ENCODE measurements around the gene FDX2. TPM values are rescaled to one million over a fixed set of nuclear protein-coding genes. Genes with fewer than 3 reads are reported as not detected.

The FDX2 gene
- total and polyA plus RNA-seq, 2 of the 13 experiments (the other 11 are each of a cell fraction or from before 2014, with no cell fraction given): 21.0 to 24.7 TPM

DNA sequence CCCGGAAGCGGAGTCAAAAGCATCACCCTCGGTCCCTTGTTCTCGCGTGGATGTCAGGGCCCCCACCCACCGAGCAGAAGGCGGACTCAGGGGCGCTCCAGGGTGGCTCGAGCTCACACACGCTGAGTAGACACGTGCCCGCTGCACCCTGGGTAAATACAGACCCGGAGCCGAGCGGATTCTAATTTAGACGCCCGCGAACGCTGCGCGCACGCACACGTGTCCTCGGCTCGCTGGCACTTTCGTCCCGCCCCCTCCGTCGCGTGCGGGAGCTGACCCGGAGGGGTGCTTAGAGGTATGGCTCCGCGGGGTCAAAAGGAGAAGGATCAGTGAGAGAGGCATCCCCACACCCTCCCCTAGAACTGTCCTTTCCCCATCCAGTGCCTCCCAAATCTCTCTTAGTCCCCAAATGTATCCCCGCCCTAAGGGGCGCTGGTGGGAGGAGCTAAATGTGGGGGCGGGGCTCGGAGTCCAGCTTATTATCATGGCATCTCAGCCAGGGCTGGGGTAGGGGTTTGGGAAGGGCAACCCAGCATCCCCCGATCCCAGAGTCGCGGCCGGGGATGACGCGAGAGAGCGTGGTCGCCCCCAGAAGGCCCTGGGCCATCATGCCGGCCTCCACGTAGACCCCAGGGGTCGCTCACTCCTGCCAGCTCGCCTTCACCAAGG is 26.5 kb downstream of the FDX2 start (continued):
- TF ChIP-seq, protein P1, sequence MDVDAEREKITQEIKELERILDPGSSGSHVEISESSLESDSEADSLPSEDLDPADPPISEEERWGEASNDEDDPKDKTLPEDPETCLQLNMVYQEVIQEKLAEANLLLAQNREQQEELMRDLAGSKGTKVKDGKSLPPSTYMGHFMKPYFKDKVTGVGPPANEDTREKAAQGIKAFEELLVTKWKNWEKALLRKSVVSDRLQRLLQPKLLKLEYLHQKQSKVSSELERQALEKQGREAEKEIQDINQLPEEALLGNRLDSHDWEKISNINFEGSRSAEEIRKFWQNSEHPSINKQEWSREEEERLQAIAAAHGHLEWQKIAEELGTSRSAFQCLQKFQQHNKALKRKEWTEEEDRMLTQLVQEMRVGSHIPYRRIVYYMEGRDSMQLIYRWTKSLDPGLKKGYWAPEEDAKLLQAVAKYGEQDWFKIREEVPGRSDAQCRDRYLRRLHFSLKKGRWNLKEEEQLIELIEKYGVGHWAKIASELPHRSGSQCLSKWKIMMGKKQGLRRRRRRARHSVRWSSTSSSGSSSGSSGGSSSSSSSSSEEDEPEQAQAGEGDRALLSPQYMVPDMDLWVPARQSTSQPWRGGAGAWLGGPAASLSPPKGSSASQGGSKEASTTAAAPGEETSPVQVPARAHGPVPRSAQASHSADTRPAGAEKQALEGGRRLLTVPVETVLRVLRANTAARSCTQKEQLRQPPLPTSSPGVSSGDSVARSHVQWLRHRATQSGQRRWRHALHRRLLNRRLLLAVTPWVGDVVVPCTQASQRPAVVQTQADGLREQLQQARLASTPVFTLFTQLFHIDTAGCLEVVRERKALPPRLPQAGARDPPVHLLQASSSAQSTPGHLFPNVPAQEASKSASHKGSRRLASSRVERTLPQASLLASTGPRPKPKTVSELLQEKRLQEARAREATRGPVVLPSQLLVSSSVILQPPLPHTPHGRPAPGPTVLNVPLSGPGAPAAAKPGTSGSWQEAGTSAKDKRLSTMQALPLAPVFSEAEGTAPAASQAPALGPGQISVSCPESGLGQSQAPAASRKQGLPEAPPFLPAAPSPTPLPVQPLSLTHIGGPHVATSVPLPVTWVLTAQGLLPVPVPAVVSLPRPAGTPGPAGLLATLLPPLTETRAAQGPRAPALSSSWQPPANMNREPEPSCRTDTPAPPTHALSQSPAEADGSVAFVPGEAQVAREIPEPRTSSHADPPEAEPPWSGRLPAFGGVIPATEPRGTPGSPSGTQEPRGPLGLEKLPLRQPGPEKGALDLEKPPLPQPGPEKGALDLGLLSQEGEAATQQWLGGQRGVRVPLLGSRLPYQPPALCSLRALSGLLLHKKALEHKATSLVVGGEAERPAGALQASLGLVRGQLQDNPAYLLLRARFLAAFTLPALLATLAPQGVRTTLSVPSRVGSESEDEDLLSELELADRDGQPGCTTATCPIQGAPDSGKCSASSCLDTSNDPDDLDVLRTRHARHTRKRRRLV (CRISPR knock-in tag; IDR thresholded peaks at IDR 0.05): peak; percentile 75; the same call in 1 of the 2 replicates
- TF ChIP-seq ZNF468 (CRISPR knock-in tag; IDR thresholded peaks at IDR 0.05) (no peak), ZNF879 (CRISPR knock-in tag; IDR thresholded peaks at IDR 0.05) (peak; percentile 65; the same call in 1 of the 2 replicates), SIN3A (IDR thresholded peaks at IDR 0.05; ENCODE audit: borderline replicate concordance, low read depth, low read length) (peak; percentile 19; the same call in 1 of the 2 replicates), HNRNPH1 (optimal IDR thresholded peaks at IDR 0.05; ENCODE audit: low read depth, low read length) (no peak), TBX2 (CRISPR knock-in tag; IDR thresholded peaks at IDR 0.05; ENCODE audit: borderline replicate concordance) (peak; percentile 62; the same call in 1 of the 2 replicates), SP1 (IDR thresholded peaks at IDR 0.05) (no peak), SP1 (CRISPR knock-in tag; IDR thresholded peaks at IDR 0.05) (peak; percentile 43; the same call in 1 of the 2 replicates), KDM1A (CRISPR knock-in tag; IDR thresholded peaks at IDR 0.05) (no peak), ZFP1 (CRISPR knock-in tag; IDR thresholded peaks at IDR 0.05) (no peak), NFRKB (IDR thresholded peaks at IDR 0.05) (no peak), ZSCAN12 (CRISPR knock-in tag; IDR thresholded peaks at IDR 0.05) (no peak), TCF7 (IDR thresholded peaks at IDR 0.05; ENCODE audit: low read depth) (no peak), ZSCAN25 (CRISPR knock-in tag; IDR thresholded peaks at IDR 0.05) (peak; percentile 47; the same call in 1 of the 2 replicates), SAP130 (CRISPR knock-in tag; IDR thresholded peaks at IDR 0.05; ENCODE audit: low read depth) (0 out of 2 replicates have a peak, but pooled peaks have one; percentile 23), MYC (CRISPR knock-in tag; IDR thresholded peaks at IDR 0.05; ENCODE audit: borderline replicate concordance) (peak; percentile 83)
- TF ChIP-seq, protein P2, sequence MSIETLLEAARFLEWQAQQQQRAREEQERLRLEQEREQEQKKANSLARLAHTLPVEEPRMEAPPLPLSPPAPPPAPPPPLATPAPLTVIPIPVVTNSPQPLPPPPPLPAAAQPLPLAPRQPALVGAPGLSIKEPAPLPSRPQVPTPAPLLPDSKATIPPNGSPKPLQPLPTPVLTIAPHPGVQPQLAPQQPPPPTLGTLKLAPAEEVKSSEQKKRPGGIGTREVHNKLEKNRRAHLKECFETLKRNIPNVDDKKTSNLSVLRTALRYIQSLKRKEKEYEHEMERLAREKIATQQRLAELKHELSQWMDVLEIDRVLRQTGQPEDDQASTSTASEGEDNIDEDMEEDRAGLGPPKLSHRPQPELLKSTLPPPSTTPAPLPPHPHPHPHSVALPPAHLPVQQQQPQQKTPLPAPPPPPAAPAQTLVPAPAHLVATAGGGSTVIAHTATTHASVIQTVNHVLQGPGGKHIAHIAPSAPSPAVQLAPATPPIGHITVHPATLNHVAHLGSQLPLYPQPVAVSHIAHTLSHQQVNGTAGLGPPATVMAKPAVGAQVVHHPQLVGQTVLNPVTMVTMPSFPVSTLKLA (IDR thresholded peaks at IDR 0.05): peak; percentile 37; the same call in 1 of the 2 replicates
- TF ChIP-seq, protein P3, sequence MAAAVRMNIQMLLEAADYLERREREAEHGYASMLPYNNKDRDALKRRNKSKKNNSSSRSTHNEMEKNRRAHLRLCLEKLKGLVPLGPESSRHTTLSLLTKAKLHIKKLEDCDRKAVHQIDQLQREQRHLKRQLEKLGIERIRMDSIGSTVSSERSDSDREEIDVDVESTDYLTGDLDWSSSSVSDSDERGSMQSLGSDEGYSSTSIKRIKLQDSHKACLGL (CRISPR knock-in tag; IDR thresholded peaks at IDR 0.05): peak; percentile 72; the same call in 1 of the 2 replicates
- TF ChIP-seq, protein P4, sequence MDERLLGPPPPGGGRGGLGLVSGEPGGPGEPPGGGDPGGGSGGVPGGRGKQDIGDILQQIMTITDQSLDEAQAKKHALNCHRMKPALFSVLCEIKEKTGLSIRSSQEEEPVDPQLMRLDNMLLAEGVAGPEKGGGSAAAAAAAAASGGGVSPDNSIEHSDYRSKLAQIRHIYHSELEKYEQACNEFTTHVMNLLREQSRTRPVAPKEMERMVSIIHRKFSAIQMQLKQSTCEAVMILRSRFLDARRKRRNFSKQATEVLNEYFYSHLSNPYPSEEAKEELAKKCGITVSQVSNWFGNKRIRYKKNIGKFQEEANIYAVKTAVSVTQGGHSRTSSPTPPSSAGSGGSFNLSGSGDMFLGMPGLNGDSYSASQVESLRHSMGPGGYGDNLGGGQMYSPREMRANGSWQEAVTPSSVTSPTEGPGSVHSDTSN (CRISPR knock-in tag; IDR thresholded peaks at IDR 0.05): no peak
- TF ChIP-seq, protein P5, sequence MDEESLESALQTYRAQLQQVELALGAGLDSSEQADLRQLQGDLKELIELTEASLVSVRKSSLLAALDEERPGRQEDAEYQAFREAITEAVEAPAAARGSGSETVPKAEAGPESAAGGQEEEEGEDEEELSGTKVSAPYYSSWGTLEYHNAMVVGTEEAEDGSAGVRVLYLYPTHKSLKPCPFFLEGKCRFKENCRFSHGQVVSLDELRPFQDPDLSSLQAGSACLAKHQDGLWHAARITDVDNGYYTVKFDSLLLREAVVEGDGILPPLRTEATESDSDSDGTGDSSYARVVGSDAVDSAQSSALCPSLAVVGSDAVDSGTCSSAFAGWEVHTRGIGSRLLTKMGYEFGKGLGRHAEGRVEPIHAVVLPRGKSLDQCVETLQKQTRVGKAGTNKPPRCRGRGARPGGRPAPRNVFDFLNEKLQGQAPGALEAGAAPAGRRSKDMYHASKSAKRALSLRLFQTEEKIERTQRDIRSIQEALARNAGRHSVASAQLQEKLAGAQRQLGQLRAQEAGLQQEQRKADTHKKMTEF (CRISPR knock-in tag; IDR thresholded peaks at IDR 0.05): 0 out of 2 replicates have a peak, but pooled peaks have one; percentile 24
